ENCODE measurements around the gene LRRFIP2.

LRRFIP2 gene

GRCh38 chr3:37181756-37182155, 7.4 kb upstream of the LRRFIP2 start:
- no peak for DNase-seq
- no peaks in the 10 kb centered on the region for H3K36me3 ChIP-seq
- TF ChIP-seq, protein P1, sequence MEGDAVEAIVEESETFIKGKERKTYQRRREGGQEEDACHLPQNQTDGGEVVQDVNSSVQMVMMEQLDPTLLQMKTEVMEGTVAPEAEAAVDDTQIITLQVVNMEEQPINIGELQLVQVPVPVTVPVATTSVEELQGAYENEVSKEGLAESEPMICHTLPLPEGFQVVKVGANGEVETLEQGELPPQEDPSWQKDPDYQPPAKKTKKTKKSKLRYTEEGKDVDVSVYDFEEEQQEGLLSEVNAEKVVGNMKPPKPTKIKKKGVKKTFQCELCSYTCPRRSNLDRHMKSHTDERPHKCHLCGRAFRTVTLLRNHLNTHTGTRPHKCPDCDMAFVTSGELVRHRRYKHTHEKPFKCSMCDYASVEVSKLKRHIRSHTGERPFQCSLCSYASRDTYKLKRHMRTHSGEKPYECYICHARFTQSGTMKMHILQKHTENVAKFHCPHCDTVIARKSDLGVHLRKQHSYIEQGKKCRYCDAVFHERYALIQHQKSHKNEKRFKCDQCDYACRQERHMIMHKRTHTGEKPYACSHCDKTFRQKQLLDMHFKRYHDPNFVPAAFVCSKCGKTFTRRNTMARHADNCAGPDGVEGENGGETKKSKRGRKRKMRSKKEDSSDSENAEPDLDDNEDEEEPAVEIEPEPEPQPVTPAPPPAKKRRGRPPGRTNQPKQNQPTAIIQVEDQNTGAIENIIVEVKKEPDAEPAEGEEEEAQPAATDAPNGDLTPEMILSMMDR (IDR thresholded peaks at IDR 0.05; ENCODE audit: low read depth, low read length), result no peak
- no peaks in the 10 kb centered on the region for H3K27me3 ChIP-seq
- no peaks in the 10 kb centered on the region for H3K4me1 ChIP-seq
- H3K9me3 ChIP-seq, result no peaks in the 10 kb centered on the region
- H3K4me3 ChIP-seq (ENCODE audit: low read depth, low read length), result no peak overlapping the region

DNA sequence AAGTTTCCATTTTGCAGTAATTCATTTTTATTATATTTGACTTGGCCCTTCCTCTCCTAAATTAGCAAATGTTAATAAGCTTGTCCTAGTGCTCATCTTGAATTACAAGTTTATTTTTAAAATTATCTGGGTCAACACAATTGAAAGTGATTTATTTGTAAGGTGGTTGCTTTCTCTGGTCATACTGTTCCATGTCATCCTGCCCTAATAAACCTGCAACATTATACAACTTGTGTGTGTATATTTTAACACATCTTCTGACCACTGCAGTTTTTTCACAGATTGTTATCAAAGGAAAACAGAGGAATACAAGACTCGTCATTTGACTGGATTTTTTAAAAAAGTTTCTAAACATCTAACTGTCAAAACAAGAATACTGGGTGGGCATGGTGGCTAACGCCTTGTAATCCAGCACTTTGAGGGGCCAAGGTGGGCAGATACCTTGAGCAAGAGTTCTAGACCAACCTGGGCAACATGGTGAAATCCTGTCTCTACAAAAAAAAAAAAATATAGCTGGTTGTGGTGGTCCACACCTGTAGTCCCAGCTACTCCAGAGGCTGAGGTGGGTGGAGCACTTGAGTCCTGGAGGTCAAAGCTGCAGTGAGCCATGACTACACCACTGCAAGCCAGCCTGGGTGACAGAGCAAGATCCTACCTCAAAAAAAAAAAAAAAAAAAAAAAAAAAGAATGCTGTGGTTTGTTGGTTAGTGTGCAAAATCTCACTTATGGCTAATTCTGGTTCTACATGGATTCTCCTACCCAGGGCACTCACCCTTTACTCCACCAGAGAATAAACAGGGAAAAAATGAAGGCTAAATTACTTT, 5.0 kb upstream of the LRRFIP2 start:
- H3K4me1 ChIP-seq, result no peaks in the 10 kb centered on the region
- no peak for DNase-seq
- no peaks in the 10 kb centered on the region for H3K9me3 ChIP-seq
- TF ChIP-seq, protein P1 (IDR thresholded peaks at IDR 0.05; ENCODE audit: low read depth, low read length), result no peak
- H3K4me3 ChIP-seq (ENCODE audit: low read depth, low read length), result no peak overlapping the region
- no peaks in the 10 kb centered on the region for H3K27me3 ChIP-seq
- H3K36me3 ChIP-seq, result no peaks in the 10 kb centered on the region

- Histone ChIP-seq H3K4me3 (ENCODE audit: low read depth, low read length) (no peak overlapping the region), H3K36me3 (no peaks in the 10 kb centered on the region), H3K27me3 (no peaks in the 10 kb centered on the region), H3K4me1 (no peaks in the 10 kb centered on the region; the same call in 1 of the 2 replicates), H3K9me3 (no peaks in the 10 kb centered on the region)
- no peak for DNase-seq
- TF ChIP-seq, protein P1 (IDR thresholded peaks at IDR 0.05; ENCODE audit: low read depth, low read length), result no peak
These were observed 576 bp downstream of the LRRFIP2 start for GRCh38 chr3:37173806-37174205.

- Histone ChIP-seq H3K9me3 (no peaks in the 10 kb centered on the region), H3K36me3 (no peaks in the 10 kb centered on the region), H3K27me3 (no peaks in the 10 kb centered on the region), H3K4me3 (ENCODE audit: low read depth, low read length) (no peak overlapping the region), H3K4me1 (no peaks in the 10 kb centered on the region; the same call in 1 of the 2 replicates)
- no peak for DNase-seq
- TF ChIP-seq, protein P1 (IDR thresholded peaks at IDR 0.05; ENCODE audit: low read depth, low read length), result no peak
These were observed 3.2 kb downstream of the LRRFIP2 start for GRCh38 chr3:37171144-37171543.

- no peak overlapping the region for H3K4me3 ChIP-seq (ENCODE audit: low read depth, low read length)
- DNase-seq, result no peak
- H3K36me3 ChIP-seq, result no peaks in the 10 kb centered on the region
These were observed 3.9 kb downstream of the LRRFIP2 start for GRCh38 chr3:37170513-37170912.

GRCh38 chr3:37170060-37170459, 4.3 kb downstream of the LRRFIP2 start:
- no peaks in the 10 kb centered on the region; the same call in 1 of the 2 replicates for H3K4me1 ChIP-seq
- H3K4me3 ChIP-seq (ENCODE audit: low read depth, low read length), result no peak overlapping the region
- H3K27me3 ChIP-seq, result no peaks in the 10 kb centered on the region
- no peaks in the 10 kb centered on the region for H3K36me3 ChIP-seq
- TF ChIP-seq, protein P1 (IDR thresholded peaks at IDR 0.05; ENCODE audit: low read depth, low read length), result no peak
- DNase-seq, result no peak
- no peaks in the 10 kb centered on the region for H3K9me3 ChIP-seq

More at GRCh38 chr3:37170513-37170912, 3.9 kb downstream of the LRRFIP2 start:
- no peaks in the 10 kb centered on the region for H3K27me3 ChIP-seq
- H3K4me1 ChIP-seq, result no peaks in the 10 kb centered on the region; the same call in 1 of the 2 replicates
- H3K9me3 ChIP-seq, result no peaks in the 10 kb centered on the region
- TF ChIP-seq, protein P1 (IDR thresholded peaks at IDR 0.05; ENCODE audit: low read depth, low read length), result no peak

Data from BE2C (cell line).